Left colon (tissue), 2 donors: ENCODE data around the gene MGLL. TPM values are rescaled to one million over a fixed set of nuclear protein-coding genes. Genes with fewer than 3 reads are reported as not detected.
A peak's percentile ranks its signal among the peaks of the same experiment; 100 is the strongest.

Experiments
- ATAC-seq: fragments of 200-7000 bp; cut with Tn5 transposase; one replicate; pipeline ENCODE4 v1.9.1; 2020; ENCODE audit warnings: mild to moderate bottlenecking, moderate library complexity
- DNase-seq, 2 donors: peaks; one replicate each; pipeline ENCODE4 v3.0.0-alpha.2; 2020
- intact Hi-C, 2 donors: fragments of 100-400 bp; cut with DNase I in 1 of 2; cut with micrococcal nuclease in 1 of 2; formaldehyde crosslinking; loops; one replicate each; pipeline versions ENCODE4 v1.11.2 to v1.14.0; 2022; cut with DNase I, micrococcal nuclease
- total RNA-seq, 2 donors: library from RNA; stranded (reverse); fragmentation: NEBNext Ultra II Directional; extraction: Animal tissue kit (Norgen Biotek cat#: 25700); gene quantifications; one replicate each; pipeline ENCODE4 v1.2.1, GENCODE V29; 2021
- donor health status: DM: no; HTN: no; CAD: no.
- donor health status: DM: yes; HTN: yes; CAD: no.

MGLL gene
- total RNA-seq, 2 donors from 2014 or later = 271 to 338 TPM

DNA sequence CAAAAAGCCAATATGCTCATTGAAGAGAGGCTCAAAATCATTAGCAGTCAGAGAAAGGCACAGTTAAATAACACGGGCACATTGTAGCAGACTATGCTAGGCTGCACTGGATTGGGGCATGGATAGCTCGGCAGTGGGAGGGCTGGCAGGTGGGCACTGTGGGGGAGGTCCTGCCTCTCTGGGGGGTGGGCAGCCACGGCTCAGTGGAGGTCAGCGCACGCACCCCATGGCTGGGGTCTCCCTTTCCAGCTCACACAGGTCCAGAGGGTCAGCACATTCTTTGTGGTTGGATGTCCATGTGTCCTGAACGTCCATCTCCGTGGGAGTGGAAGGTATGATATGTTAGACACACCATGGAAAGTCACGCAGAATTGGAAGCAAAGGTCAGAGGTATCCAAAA lies 18.4 kb upstream of the MGLL start:
- intact Hi-C loops = no loop called here
- DNase-seq (no peak), ATAC-seq (no peak)

DNA sequence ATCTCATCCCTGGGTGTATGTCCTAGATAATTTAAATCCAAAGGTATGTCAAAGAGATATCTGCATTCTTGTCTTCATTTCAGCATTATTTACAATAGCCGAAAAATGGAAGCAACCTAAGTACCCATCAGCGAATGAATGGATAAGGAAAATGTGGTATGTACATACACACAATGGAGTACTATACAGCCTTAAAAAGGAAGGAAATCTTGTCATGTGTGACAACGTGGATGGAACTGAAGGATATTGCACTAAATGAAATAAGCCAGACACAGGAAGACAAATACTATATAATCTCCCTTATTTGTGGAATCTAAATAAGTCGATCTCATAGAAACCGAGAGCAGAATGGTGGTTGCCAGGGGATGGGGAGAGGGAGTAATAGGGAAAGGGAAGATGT lies 16.8 kb upstream of the MGLL start:
- ATAC-seq (no peak), DNase-seq (no peak)
- intact Hi-C loops = no loop called here

DNA sequence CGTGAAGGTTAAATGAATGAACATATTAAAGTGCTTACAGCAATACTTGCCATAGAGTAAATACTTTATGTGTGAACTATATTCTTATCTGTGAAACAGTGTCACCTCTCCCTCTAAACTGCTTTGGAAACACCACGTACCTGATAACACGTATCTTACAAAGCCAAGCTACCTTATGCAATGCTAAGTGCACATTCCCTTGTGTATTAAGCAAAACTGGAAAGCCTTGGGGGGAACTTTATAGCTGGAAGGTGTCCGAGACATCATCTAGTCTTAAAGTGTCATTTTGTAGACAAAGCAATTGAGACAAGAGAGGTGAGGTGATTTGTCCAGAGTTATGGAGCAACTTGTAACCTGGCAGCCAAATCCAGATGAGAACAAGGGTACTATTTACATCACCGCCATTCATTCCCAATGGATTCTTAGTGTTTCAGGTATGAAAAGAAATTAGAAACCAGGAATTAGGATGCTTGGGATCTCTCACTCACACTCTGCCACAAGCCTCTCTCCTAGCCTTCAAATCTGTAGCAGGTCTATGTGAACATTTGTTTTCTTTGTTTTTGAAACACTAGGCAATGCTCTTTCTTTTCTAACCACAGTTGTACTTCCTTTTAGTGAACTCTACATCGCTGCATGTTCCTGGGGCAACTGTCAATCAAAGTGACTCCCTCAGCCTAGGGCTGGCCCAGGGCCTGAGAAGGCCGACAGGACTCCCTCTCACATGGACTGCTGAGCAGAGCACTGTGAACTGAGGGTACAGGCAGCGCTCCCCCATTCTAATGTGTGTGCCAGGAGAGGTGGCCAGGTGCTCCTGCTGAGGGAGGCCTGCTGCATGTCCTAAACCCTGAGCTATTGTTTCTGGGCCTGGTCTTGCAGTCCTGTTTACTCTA lies 13.9 kb upstream of the MGLL start:
- ATAC-seq (no peak), DNase-seq (no peak)
- intact Hi-C loops = no loop called here

DNA sequence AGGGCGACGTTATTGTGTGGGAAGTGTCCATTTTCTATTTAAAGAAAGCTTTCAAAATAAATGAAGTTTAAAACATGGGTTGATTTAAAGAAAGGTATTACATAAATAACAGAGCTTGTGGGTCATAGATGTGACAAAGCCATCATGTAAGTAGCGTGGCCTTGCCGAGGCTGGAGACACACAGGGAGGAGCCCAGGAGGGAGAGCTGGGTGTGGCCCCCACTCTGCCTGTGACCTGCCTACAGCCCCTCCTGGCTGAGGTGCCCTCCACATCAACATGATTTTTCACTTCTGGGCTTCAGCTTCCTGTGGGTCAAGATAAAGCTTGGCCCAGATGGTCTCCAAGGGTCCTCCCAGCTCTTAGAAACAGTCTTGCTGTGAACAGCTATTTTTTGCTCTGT lies 12.5 kb upstream of the MGLL start:
- ATAC-seq = no peak
- no peak for DNase-seq
- intact Hi-C loops = loop anchor here in 1 of 2 donors (5.0 kb wide), 1 partner anchor 182 kb away; no protein-coding TSS in a partner anchor

- intact Hi-C loops = loop anchor here in 1 of 2 donors (5.0 kb wide), 1 partner anchor 181 kb away; no protein-coding TSS in a partner anchor
- ATAC-seq = peak; percentile 42
- peak; percentile 33 to 40 for DNase-seq
Observed at GRCh38 chr3:127833281-127834032, 11.1 kb upstream of the MGLL start.

- intact Hi-C loops = loop anchor here in 1 of 2 donors (5.0 kb wide), 1 partner anchor 179 kb away; no protein-coding TSS in a partner anchor
- ATAC-seq (peak; percentile 91), DNase-seq (peak; percentile 45 to 75)
Observed at GRCh38 chr3:127831723-127832172, 9.4 kb upstream of the MGLL start.

GRCh38 chr3:127829537-127829936 lies 7.2 kb upstream of the MGLL start:
- intact Hi-C loops = loop anchor here (10.0 kb wide), 2 partner anchors 145 to 155 kb away; partner anchors contain the start of gene ABTB1 (in 1 of the 2)
- ATAC-seq = no peak
- DNase-seq = no peak

DNA sequence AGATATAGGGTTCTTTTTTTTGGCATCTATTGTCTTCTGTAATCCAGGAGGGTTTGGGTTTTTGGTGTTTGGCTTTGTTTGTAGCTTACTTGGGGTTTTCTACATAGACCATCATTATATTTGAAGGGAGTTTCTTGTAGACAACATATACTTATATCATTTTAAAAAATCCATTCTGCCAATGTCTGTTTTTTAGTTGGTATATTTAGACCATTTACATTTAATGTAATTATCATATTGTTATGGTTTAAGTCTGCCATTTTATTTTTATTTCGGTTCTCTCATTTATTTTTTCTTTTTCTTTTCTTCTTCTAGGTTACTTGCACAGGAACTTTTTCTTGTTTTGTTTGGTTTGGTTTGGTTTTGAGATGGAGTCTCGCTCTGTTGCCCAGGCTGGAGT lies 5.5 kb upstream of the MGLL start:
- no peak for DNase-seq
- ATAC-seq = no peak
- intact Hi-C loops = loop anchor here (10.0 kb wide), 2 partner anchors 143 to 153 kb away; partner anchors contain the start of gene ABTB1 (in 1 of the 2)

GRCh38 chr3:127825756-127826155 lies 3.4 kb upstream of the MGLL start:
- DNase-seq = no peak
- intact Hi-C loops = loop anchor here (10.0 kb wide), 2 partner anchors 141 to 151 kb away; partner anchors contain the start of gene ABTB1 (in 1 of the 2)
- ATAC-seq = no peak

GRCh38 chr3:127824151-127824825 lies 2.0 kb upstream of the MGLL start:
- no peak for ATAC-seq
- intact Hi-C loops = loop anchor here (10.0 kb wide), 2 partner anchors 139 to 149 kb away; partner anchors contain the start of gene ABTB1 (in 1 of the 2)

DNA sequence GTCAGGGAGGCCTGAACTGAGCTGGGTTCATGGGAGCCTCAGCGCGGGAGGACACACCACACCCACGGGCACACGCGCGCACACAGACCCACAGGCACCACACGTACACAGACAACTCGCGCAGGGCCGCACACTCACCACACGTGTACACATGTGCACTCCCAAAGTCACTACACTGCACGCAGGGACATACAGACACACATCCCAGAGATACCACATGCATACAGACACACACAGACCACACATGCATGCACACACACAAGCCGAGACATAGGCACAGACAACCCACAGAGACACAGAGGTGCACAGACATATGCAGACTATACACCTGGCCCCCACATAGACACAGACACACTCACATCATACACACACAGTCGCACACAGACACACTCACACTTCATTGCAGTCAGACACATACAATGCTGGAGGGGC lies 1.1 kb upstream of the MGLL start:
- intact Hi-C loops = loop anchor here (10.0 kb wide), 2 partner anchors 139 to 149 kb away; partner anchors contain the start of gene ABTB1 (in 1 of the 2)
- ATAC-seq = no peak
- no peak for DNase-seq

More at GRCh38 chr3:127824151-127824825, 2.0 kb upstream of the MGLL start:
- no peak for DNase-seq

GRCh38 chr3:127822682-127823425 lies 539 bp upstream of the MGLL start:
- peak; percentile 75 to 79 for DNase-seq

GRCh38 chr3:127821394-127821793 lies 921 bp downstream of the MGLL start:
- intact Hi-C loops = loop anchor here (2.0 to 10.0 kb wide), 3 partner anchors 29 to 147 kb away; partner anchors contain the start of gene ABTB1 (in 1 of the 2)
- peak; percentile 45 for ATAC-seq

More at GRCh38 chr3:127822682-127823425, 539 bp upstream of the MGLL start:
- intact Hi-C loops = loop anchor here (10.0 kb wide), 2 partner anchors 138 to 148 kb away; partner anchors contain the start of gene ABTB1 (in 1 of the 2)
- ATAC-seq = peak; percentile 74

DNA sequence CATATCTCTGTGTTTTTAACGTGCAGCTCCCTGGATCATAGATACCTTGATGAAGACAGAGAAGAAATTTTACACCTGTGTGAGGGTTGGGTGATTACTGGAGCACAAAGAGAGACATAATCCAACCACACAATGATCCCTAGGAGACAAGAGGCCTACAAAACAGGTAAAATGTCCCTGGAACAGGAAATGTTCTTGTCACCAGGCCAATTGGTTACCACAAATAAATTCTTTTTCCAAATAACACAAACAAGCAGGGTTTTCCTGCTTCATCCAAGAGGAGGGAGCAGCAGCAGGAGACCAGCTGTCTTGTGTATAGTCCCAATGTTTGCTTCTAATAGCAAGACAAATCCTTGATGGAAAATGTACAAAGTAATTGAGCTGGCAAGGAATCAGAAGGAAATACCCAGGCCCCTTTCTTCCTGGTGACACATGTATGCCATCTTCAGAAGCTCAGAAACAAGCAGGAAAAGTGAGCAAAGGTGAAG lies 1.4 kb downstream of the MGLL start:
- DNase-seq = peak; percentile 36 to 53
- intact Hi-C loops = loop anchor here (2.0 to 10.0 kb wide), 3 partner anchors 28 to 146 kb away; partner anchors contain the start of gene ABTB1 (in 1 of the 2)
- no peak for ATAC-seq

More at GRCh38 chr3:127821394-127821793, 921 bp downstream of the MGLL start:
- DNase-seq = peak; percentile 80 to 83

GRCh38 chr3:127820221-127820825 lies 2.0 kb downstream of the MGLL start:
- DNase-seq (peak in 1 of 2 donors; percentile 27), ATAC-seq (no peak)
- intact Hi-C loops = loop anchor here (2.0 to 10.0 kb wide), 3 partner anchors 28 to 146 kb away; partner anchors contain the start of gene ABTB1 (in 1 of the 2)

GRCh38 chr3:127819656-127820055 lies 2.7 kb downstream of the MGLL start:
- DNase-seq (no peak), ATAC-seq (no peak)
- intact Hi-C loops = loop anchor here (2.0 to 10.0 kb wide), 3 partner anchors 27 to 145 kb away; partner anchors contain the start of gene ABTB1 (in 1 of the 2)

DNA sequence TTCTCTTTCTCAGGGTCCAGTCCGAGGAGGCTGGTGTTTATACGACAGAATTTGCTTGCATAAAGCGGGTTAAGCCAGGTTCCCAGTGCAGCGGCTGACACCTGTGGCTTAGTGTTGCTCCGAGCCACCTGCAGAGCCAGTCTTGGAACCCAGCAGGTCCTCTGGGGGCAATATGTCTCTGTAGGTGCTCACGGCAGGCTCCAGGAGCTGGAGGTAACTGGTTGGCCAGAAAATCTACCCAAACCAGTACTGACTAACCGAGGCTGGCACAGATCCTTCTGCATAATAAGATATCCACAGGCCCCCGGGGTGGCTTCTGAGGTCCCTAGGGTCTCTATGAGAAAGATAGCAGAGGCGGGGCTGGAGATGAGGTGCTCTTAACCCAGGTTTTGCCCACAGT lies 3.2 kb downstream of the MGLL start:
- DNase-seq (peak in 1 of 2 donors; percentile 21), ATAC-seq (no peak)
- intact Hi-C loops = no loop called here
